Measurements from ENCODE around the gene RIMKLA.
A peak's percentile ranks its signal among the peaks of the same experiment; 100 is the strongest.

DNA sequence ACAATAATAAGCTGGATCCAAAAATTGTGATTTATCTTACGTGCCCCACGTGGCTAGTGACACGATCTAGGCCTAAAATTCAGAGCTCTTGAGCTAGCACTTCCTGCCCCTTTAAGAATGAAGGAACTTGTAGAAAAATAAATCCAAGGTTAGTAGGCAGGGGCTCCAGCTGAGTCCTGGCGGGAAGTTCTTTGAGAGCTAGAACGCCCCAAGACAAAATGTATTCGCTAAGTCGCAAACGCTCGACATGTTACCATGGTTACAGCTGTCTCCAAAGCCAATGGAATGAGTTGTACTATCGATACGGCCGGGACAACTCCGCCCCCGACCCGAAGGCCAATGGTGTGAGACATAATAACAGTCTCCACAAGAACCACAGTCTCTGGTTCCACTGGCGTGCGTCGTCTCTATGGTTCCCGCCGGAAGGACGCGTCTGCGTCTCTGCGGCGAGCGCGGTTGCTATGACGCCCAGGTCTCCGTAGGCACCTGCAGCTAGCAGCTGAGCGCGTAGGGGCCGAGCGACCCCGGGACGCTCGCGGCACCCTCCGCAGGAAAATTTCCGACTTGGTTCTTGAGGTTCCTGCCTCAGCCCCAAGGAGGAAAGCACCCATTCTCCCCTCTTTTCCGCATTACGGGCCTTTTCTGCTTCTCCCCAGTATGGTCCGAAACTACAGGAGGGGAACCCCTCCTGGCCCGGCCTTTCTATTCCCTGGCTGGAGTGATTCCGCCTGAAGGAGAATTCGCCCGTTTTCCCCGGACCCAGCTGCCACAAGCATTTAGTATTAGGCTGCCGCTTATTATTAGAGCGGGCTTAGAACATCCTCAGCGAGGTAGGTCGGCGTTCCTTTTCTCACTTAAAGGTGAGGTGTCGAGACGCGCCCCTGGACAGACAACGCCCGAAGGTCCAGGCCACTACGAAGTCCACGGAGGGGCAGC, 82.5 kb downstream of the RIMKLA start, which contains the start of gene CCDC30:
- peak; percentile 63 to 72 for TF ChIP-seq POLR2AphosphoS5 (IDR thresholded peaks at IDR 0.05; ENCODE audit: insufficient read depth in 1 of 2, low read depth in 1 of 2)
- TF ChIP-seq, protein P1, sequence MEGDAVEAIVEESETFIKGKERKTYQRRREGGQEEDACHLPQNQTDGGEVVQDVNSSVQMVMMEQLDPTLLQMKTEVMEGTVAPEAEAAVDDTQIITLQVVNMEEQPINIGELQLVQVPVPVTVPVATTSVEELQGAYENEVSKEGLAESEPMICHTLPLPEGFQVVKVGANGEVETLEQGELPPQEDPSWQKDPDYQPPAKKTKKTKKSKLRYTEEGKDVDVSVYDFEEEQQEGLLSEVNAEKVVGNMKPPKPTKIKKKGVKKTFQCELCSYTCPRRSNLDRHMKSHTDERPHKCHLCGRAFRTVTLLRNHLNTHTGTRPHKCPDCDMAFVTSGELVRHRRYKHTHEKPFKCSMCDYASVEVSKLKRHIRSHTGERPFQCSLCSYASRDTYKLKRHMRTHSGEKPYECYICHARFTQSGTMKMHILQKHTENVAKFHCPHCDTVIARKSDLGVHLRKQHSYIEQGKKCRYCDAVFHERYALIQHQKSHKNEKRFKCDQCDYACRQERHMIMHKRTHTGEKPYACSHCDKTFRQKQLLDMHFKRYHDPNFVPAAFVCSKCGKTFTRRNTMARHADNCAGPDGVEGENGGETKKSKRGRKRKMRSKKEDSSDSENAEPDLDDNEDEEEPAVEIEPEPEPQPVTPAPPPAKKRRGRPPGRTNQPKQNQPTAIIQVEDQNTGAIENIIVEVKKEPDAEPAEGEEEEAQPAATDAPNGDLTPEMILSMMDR (IDR thresholded peaks at IDR 0.05) = no peak

Data from vagina (tissue), 2 donors.